Smooth muscle cell (in vitro differentiated cells): ENCODE results near the gene ANKRD33B. TPM values are rescaled to one million over a fixed set of nuclear protein-coding genes. Genes with fewer than 3 reads are reported as not detected.
A peak's percentile ranks its signal among the peaks of the same experiment; 100 is the strongest.
"Not testable (repeated sequence)": the region's sequence is repeated elsewhere in the genome, so short reads cannot be mapped to it uniquely, and the experiment has no call there.

Source experiments
- DNase-seq: peaks from one replicate; lab custom pipeline; 2025; ENCODE audit not compliant: unreplicated experiment; lab: John Stamatoyannopoulos, UW
- H2AFZ ChIP-seq: fragments of 200-600 bp; sonication (generic); 2 replicates; pipeline ENCODE4 v1.6.0; 2016; ENCODE audit warnings: antibody characterized with exemption, low read depth, mild to moderate bottlenecking
- H3F3A ChIP-seq: fragments of 200-600 bp; sonication (generic); 2 replicates; pipeline ENCODE4 v1.6.0; 2017; ENCODE audit warnings: antibody characterized with exemption, low read depth
- H3K27ac ChIP-seq: fragments of 200-600 bp; sonication (generic); 2 replicates; pipeline ENCODE4 v1.5.1; 2016; ENCODE audit warnings: low read depth, mild to moderate bottlenecking
- H3K27me3 ChIP-seq: fragments of 200-600 bp; sonication (generic); 2 replicates; pipeline ENCODE4 v1.6.1; 2016; ENCODE audit warnings: low read depth, mild to moderate bottlenecking
- H3K36me3 ChIP-seq: fragments of 200-600 bp; sonication (generic); 2 replicates; pipeline ENCODE4 v1.5.1; 2016; ENCODE audit warnings: low read depth
- H3K4me1 ChIP-seq: fragments of 200-600 bp; sonication (generic); 2 replicates; pipeline ENCODE4 v1.5.1; 2016; ENCODE audit warnings: low read depth
- H3K4me2 ChIP-seq: fragments of 200-600 bp; sonication (generic); 2 replicates; pipeline ENCODE4 v1.6.0; 2016; ENCODE audit warnings: mild to moderate bottlenecking
- H3K4me3 ChIP-seq: fragments of 200-600 bp; sonication (generic); 2 replicates; pipeline ENCODE4 v1.5.1; 2016; ENCODE audit warnings: mild to moderate bottlenecking
- H3K79me2 ChIP-seq: fragments of 200-600 bp; sonication (generic); 2 replicates; pipeline ENCODE4 v1.6.0; 2016; ENCODE audit warnings: low read depth, mild to moderate bottlenecking
- H3K9ac ChIP-seq: fragments of 200-600 bp; sonication (generic); 2 replicates; pipeline ENCODE4 v1.6.0; 2016; ENCODE audit warnings: low read depth
- H3K9me3 ChIP-seq: fragments of 200-600 bp; sonication (generic); replicated peaks from 2 replicates; pipeline ENCODE4 v1.5.1; 2016; ENCODE audit warnings: low read depth
- H4K20me1 ChIP-seq: fragments of 200-600 bp; sonication (generic); 2 replicates; pipeline ENCODE4 v1.6.0; 2016; ENCODE audit warnings: low read depth
- CTCF ChIP-seq: fragments of 200-600 bp; sonication (generic); IDR thresholded peaks from 2 replicates; pipeline ENCODE4 v1.5.1; 2017; ENCODE audit warnings: borderline replicate concordance, mild to moderate bottlenecking, antibody characterized with exemption; ENCODE audit not compliant: insufficient read depth, poor library complexity, severe bottlenecking
- WGBS: methylation state at CpG from one replicate; pipeline ENCODE4 v1.1.7; 2016; ENCODE audit warnings: low lambda C conversion rate; 5-methylcytosine and 5-hydroxymethylcytosine counted together
- polyA plus RNA-seq: library from polyadenylated mRNA; unstranded; fragments of >200 nt; fragmentation: Nextera tagmentation; extraction: Ambion mirVana; gene quantifications from 2 replicates; pipeline ENCODE4 v1.2.1, GENCODE V29; 2016
- total RNA-seq: library from RNA; depleted of rRNA; stranded (reverse); fragments of >200 nt; gene quantifications from 2 replicates; pipeline ENCODE4 v1.2.3, GENCODE V29; 2014

ANKRD33B gene
- total and polyA plus RNA-seq, 2 experiments from 2014 or later = 1.2 to 2.2 TPM

GRCh38 chr5:10567781-10568321, 4.0 kb downstream of the ANKRD33B start:
- Histone ChIP-seq H3K9ac (no peak overlapping the region), H3K27ac (peak overlapping the region; percentile 32), H3K79me2 (peaks cover 9% of the 10 kb centered on the region)

GRCh38 chr5:10570540-10570939, 6.7 kb downstream of the ANKRD33B start:
- not testable (repeated sequence) for H3K27me3 ChIP-seq, H3K4me3 ChIP-seq, H3K9ac ChIP-seq, H3K27ac ChIP-seq, H2AFZ ChIP-seq, H3K9me3 ChIP-seq, H3K4me2 ChIP-seq, H3K36me3 ChIP-seq, DNase-seq
- 97% methylated on average over 2 of the region's 2 CpGs for WGBS
- peaks cover 11% of the 10 kb centered on the region for H3K4me1 ChIP-seq
- H4K20me1 ChIP-seq = peaks cover 15% of the 10 kb centered on the region
- peaks cover 11% of the 10 kb centered on the region for H3F3A ChIP-seq
- H3K79me2 ChIP-seq = peaks cover 13% of the 10 kb centered on the region

More at GRCh38 chr5:10567781-10568321, 4.0 kb downstream of the ANKRD33B start:
- Histone ChIP-seq H3K4me3 (no peak overlapping the region), H3K27me3 (no peaks in the 10 kb centered on the region), H3K36me3 (no peaks in the 10 kb centered on the region), H3K9me3 (no peaks in the 10 kb centered on the region), H2AFZ (no peak overlapping the region), H3K4me1 (peaks cover 19% of the 10 kb centered on the region), H3F3A (peaks cover 11% of the 10 kb centered on the region), H4K20me1 (peaks cover 15% of the 10 kb centered on the region), H3K4me2 (peak overlapping the region; percentile 34)
- WGBS = 3% methylated on average over 4 of the region's 4 CpGs
- no peak for DNase-seq
- no peak for TF ChIP-seq CTCF

GRCh38 chr5:10572451-10572850, 8.6 kb downstream of the ANKRD33B start:
- Histone ChIP-seq H3K36me3 (no peaks in the 10 kb centered on the region), H2AFZ (no peak overlapping the region), H3K27ac (no peak overlapping the region), H3K4me2 (no peak overlapping the region), H4K20me1 (peaks cover 2% of the 10 kb centered on the region), H3K79me2 (peaks cover 13% of the 10 kb centered on the region), H3K27me3 (no peaks in the 10 kb centered on the region), H3F3A (peaks cover 11% of the 10 kb centered on the region), H3K4me3 (no peak overlapping the region), H3K9me3 (no peaks in the 10 kb centered on the region), H3K9ac (no peak overlapping the region), H3K4me1 (no peaks in the 10 kb centered on the region)
- no peak for DNase-seq
- WGBS = 88% methylated on average over 7 of the region's 7 CpGs
- TF ChIP-seq CTCF = no peak

GRCh38 chr5:10573487-10574145, 9.7 kb downstream of the ANKRD33B start:
- 96% methylated on average over 8 of the region's 8 CpGs for WGBS
- TF ChIP-seq CTCF = no peak
- Histone ChIP-seq H3K79me2 (peaks cover 13% of the 10 kb centered on the region), H3F3A (peaks cover under 1% of the 10 kb centered on the region), H3K4me1 (no peaks in the 10 kb centered on the region), H3K36me3 (no peaks in the 10 kb centered on the region), H2AFZ (no peak overlapping the region), H3K27me3 (no peaks in the 10 kb centered on the region), H3K9ac (no peak overlapping the region), H3K9me3 (no peaks in the 10 kb centered on the region), H3K4me3 (no peak overlapping the region), H4K20me1 (no peaks in the 10 kb centered on the region), H3K4me2 (no peak overlapping the region), H3K27ac (no peak overlapping the region)
- DNase-seq = no peak

- 92% methylated on average over 7 of the region's 7 CpGs for WGBS
- not testable (repeated sequence) for DNase-seq, H3K79me2 ChIP-seq
These were observed 11.0 kb downstream of the ANKRD33B start for GRCh38 chr5:10574879-10575278.

More at GRCh38 chr5:10574879-10575278, 11.0 kb downstream of the ANKRD33B start:
- H3K4me1 ChIP-seq, H3K4me3 ChIP-seq, H3K9ac ChIP-seq, H3K9me3 ChIP-seq, H3K27me3 ChIP-seq, H3K27ac ChIP-seq, H2AFZ ChIP-seq, H4K20me1 ChIP-seq, H3K4me2 ChIP-seq, H3K36me3 ChIP-seq, H3F3A ChIP-seq: not testable (repeated sequence)
